ENCODE measurements around the gene KRT5.

DNA sequence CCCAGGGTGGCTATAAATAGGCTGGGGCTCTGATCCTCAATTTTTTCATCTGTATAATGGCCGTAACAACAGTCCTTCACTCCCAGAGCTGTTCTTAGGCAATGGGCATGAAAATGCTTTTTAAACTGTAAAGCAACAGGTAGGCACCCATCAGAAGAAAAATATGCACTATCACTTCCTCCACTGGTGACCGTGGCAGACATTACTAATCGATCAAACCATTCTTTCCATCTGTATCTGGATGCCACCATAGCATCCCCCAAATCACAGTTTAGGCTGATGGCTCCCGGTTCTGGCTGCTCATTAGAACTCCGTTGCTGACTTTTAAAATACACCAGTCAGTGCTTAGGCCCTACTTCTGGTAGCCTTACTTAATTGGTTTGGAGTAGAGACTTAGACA is 21.5 kb upstream of the KRT5 start:
- TF ChIP-seq, protein P1, sequence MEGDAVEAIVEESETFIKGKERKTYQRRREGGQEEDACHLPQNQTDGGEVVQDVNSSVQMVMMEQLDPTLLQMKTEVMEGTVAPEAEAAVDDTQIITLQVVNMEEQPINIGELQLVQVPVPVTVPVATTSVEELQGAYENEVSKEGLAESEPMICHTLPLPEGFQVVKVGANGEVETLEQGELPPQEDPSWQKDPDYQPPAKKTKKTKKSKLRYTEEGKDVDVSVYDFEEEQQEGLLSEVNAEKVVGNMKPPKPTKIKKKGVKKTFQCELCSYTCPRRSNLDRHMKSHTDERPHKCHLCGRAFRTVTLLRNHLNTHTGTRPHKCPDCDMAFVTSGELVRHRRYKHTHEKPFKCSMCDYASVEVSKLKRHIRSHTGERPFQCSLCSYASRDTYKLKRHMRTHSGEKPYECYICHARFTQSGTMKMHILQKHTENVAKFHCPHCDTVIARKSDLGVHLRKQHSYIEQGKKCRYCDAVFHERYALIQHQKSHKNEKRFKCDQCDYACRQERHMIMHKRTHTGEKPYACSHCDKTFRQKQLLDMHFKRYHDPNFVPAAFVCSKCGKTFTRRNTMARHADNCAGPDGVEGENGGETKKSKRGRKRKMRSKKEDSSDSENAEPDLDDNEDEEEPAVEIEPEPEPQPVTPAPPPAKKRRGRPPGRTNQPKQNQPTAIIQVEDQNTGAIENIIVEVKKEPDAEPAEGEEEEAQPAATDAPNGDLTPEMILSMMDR (IDR thresholded peaks at IDR 0.05 in 4 of 5, conservative IDR thresholded peaks at IDR 0.05 in 1 of 5) = no peak
- TF ChIP-seq POLR2A (IDR thresholded peaks at IDR 0.05) = no peak
